ENCODE results near the gene FOXF2. TPM values are rescaled to one million over a fixed set of nuclear protein-coding genes. Genes with fewer than 3 reads are reported as not detected.
A peak's percentile ranks its signal among the peaks of the same experiment; 100 is the strongest.

Gene FOXF2
- total and polyA plus RNA-seq, 7 donors: 3.5 to 37.8 (median 18.2) TPM

DNA sequence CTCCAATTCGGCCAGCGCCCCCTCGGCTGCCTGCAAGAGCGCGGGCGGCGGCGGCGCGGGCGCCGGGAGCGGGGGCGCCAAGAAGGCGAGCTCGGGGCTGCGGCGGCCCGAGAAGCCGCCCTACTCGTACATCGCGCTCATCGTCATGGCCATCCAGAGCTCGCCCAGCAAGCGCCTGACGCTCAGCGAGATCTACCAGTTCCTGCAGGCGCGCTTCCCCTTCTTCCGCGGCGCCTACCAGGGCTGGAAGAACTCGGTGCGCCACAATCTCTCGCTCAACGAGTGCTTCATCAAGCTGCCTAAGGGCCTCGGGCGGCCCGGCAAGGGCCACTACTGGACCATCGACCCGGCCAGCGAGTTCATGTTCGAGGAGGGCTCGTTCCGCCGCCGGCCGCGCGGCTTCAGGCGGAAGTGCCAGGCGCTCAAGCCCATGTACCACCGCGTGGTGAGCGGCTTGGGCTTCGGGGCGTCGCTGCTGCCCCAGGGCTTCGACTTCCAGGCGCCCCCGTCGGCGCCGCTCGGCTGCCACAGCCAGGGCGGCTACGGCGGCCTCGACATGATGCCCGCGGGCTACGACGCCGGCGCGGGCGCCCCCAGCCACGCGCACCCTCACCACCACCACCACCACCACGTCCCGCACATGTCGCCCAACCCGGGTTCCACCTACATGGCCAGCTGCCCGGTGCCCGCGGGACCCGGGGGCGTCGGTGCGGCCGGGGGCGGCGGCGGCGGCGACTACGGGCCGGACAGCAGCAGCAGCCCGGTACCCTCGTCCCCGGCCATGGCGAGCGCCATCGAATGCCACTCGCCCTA is 963 bp downstream of the FOXF2 start:
- H3K9me3 ChIP-seq: no peaks in the 10 kb centered on the region
- intact Hi-C loops (cut with DNase I): no loop called here

DNA sequence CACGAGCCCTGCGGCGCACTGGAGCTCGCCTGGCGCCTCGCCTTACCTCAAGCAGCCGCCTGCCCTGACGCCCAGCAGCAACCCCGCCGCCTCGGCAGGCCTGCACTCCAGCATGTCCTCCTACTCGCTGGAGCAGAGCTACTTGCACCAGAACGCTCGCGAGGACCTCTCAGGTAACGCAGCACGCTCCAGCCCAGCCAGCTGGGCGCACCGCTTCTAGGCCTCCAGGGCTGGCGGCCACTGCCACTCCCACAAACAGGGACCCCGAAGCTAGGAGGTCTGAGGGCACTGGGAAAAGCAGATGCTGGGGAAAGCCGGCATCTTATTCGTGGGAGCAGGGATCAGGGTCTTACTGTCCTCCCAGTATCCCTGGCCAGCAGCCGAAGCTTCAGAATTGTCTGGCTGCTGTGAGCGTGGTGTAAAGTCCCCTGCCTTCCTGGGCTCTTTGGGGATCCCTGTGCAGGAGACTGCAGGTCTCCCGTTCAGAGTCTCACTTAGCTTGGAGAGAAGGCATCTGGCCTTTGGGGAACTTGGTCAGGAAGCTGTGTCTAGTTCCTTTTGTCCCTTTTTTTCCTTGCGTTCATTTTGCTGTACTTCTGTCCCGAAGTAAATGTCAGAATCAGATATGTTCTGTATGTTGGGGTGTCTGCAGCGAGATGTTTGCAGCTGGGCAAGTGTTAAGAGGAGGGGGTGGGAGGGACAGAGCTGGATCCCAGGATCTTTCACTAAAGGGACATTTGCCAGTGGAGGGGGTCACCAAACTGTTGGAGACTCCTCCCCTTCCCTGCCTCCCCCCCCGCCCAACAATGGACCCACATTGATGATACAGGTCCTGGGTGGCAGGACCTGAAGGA is 1.8 kb downstream of the FOXF2 start:
- no peak for DNase-seq
- TF ChIP-seq EP300 (IDR thresholded peaks at IDR 0.05) (no peak), POLR2A (IDR thresholded peaks at IDR 0.05) (no peak), CTCF (IDR thresholded peaks at IDR 0.05) (no peak), POLR2AphosphoS5 (IDR thresholded peaks at IDR 0.05) (no peak)
- Histone ChIP-seq H3K27ac (peak overlapping the region; percentile 84 to 96 (median 89)), H3K4me3 (peak overlapping the region; percentile 57 to 68 (median 64)), H3K9me3 (no peaks in the 10 kb centered on the region), H3K36me3 (no peaks in the 10 kb centered on the region), H3K27me3 (peaks cover 8 to 87% (median 29%) of the 10 kb centered on the region in 3 donors), H3K4me1 (peaks cover 0 to 29% (median 28%) of the 10 kb centered on the region in 4 donors)
- WGBS, 2 donors: 8 to 9% methylated on average over 30 of the region's 30 CpGs
- intact Hi-C loops (cut with DNase I): no loop called here

More for the DNA sequence above, 963 bp downstream of the FOXF2 start:
- WGBS, 2 donors: 2 to 4% methylated on average over 106 of the region's 106 CpGs
- Histone ChIP-seq H3K36me3 (no peaks in the 10 kb centered on the region), H3K27ac (peak overlapping the region; percentile 84 to 96 (median 89)), H3K4me1 (peaks cover 0 to 29% (median 22%) of the 10 kb centered on the region in 4 donors), H3K4me3 (peak overlapping the region; percentile 57 to 68 (median 64)), H3K27me3 (peaks cover 9 to 87% (median 30%) of the 10 kb centered on the region in 3 donors)
- DNase-seq: no peak
- TF ChIP-seq POLR2AphosphoS5 (IDR thresholded peaks at IDR 0.05): peak in 1 of 4 donors; percentile 26
- no peak for TF ChIP-seq EP300 (IDR thresholded peaks at IDR 0.05)

- peaks cover 0 to 36% (median 31%) of the 10 kb centered on the region in 4 donors for H3K4me1 ChIP-seq
- DNase-seq: no peak
- intact Hi-C loops (cut with DNase I): no loop called here
- TF ChIP-seq POLR2AphosphoS5 (IDR thresholded peaks at IDR 0.05) (peak in 2 of 4 donors; percentile 39 to 45), EP300 (IDR thresholded peaks at IDR 0.05) (no peak), POLR2A (IDR thresholded peaks at IDR 0.05) (no peak)
- 18 to 28% methylated on average over 11 of the region's 11 CpGs for WGBS, 2 donors
- H3K4me3 ChIP-seq: peak overlapping the region; percentile 57 to 68 (median 64)
- H3K27me3 ChIP-seq: peaks cover 8 to 82% (median 29%) of the 10 kb centered on the region in 3 donors
- no peaks in the 10 kb centered on the region for H3K9me3 ChIP-seq
- no peaks in the 10 kb centered on the region for H3K36me3 ChIP-seq
- peak overlapping the region; percentile 84 to 96 (median 89) for H3K27ac ChIP-seq
Observed at GRCh38 chr6:1391800-1392309, 2.5 kb downstream of the FOXF2 start.

GRCh38 chr6:1392813-1393640 is 3.7 kb downstream of the FOXF2 start:
- intact Hi-C loops (cut with DNase I): no loop called here
- peaks cover 0 to 46% (median 37%) of the 10 kb centered on the region in 4 donors for H3K4me1 ChIP-seq
- WGBS, 2 donors: 8 to 10% methylated on average over 74 of the region's 74 CpGs

More at GRCh38 chr6:1392813-1393640, 3.7 kb downstream of the FOXF2 start:
- Histone ChIP-seq H3K4me3 (peak overlapping the region; percentile 57 to 68 (median 64)), H3K27ac (peak overlapping the region; percentile 84 to 96 (median 89)), H3K36me3 (no peaks in the 10 kb centered on the region), H3K9me3 (no peaks in the 10 kb centered on the region), H3K27me3 (peaks cover 5 to 82% (median 29%) of the 10 kb centered on the region in 3 donors)
- no peak for DNase-seq
- TF ChIP-seq POLR2AphosphoS5 (IDR thresholded peaks at IDR 0.05): peak in 1 of 4 donors; percentile 16
- no peak for TF ChIP-seq CTCF (IDR thresholded peaks at IDR 0.05)
